LNCaP clone FGC (cell line): ENCODE measurements around the gene GPX7.

Experiments used
- DNase-seq: peaks from one replicate; pipeline ENCODE4 v3.0.0-alpha.2; 2011; ENCODE audit warnings: low read depth
- H3K4me3 ChIP-seq: 2 replicates; pipeline ENCODE4 v1.5.1; 2011; ENCODE audit warnings: mild to moderate bottlenecking, low read depth, low read length, control low read depth
- TF ChIP-seq, protein P1 (sequence below): IDR thresholded peaks from 2 replicates; pipeline ENCODE4 v1.5.1; 2012; ENCODE audit warnings: mild to moderate bottlenecking; ENCODE audit not compliant: control insufficient read depth, insufficient read depth; ENCODE audit errors: extremely low read depth

Gene GPX7

DNA sequence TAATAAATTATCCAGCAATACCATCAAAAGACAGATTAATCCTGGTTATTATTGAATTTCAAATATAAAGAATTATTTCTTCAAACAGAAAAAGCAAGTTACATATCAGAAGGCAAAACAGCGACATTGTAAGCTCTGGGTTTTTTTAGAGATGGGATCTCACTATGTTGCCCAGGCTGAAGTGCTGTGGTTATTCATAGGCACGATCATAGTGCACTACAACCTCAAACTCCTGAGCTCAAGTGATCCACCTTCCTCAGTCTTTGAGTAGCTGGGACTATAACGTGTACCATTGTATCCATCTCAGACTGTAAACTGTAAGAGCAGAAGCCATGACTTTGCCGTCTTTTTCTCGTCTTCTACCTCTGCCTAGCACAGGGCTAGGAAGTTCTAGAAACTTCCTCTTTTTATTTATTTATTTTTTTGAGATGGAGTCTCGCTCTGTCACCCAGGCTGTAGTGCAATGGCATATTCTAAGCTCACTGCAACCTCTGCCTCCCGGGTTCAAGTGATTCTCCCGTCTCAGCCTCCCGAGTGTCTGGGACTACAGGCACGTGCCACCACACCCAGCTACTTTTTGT lies 20.0 kb upstream of the GPX7 start:
- DNase-seq, result no peak
- TF ChIP-seq, protein P1, sequence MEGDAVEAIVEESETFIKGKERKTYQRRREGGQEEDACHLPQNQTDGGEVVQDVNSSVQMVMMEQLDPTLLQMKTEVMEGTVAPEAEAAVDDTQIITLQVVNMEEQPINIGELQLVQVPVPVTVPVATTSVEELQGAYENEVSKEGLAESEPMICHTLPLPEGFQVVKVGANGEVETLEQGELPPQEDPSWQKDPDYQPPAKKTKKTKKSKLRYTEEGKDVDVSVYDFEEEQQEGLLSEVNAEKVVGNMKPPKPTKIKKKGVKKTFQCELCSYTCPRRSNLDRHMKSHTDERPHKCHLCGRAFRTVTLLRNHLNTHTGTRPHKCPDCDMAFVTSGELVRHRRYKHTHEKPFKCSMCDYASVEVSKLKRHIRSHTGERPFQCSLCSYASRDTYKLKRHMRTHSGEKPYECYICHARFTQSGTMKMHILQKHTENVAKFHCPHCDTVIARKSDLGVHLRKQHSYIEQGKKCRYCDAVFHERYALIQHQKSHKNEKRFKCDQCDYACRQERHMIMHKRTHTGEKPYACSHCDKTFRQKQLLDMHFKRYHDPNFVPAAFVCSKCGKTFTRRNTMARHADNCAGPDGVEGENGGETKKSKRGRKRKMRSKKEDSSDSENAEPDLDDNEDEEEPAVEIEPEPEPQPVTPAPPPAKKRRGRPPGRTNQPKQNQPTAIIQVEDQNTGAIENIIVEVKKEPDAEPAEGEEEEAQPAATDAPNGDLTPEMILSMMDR, result no peak
- no peak overlapping the region for H3K4me3 ChIP-seq

DNA sequence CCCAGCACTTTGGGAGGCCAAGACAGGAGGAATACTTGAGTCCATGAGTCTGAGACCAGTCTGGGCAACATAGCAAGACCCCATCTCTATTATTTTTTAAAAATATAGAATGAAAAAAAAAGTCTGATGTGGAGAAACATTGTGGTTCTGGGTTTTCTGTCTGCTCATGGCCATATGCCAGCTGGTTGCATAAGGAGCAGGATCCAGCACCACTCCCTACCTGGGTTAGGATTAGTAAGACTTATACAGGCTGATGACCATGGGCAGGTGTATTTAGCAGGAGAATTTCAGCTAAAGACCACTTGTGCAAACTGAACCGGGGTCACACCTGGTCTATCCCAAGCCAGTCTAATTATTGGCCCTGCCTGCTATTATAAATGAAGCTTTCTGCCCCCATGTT lies 16.7 kb upstream of the GPX7 start:
- TF ChIP-seq, protein P1, result no peak

DNA sequence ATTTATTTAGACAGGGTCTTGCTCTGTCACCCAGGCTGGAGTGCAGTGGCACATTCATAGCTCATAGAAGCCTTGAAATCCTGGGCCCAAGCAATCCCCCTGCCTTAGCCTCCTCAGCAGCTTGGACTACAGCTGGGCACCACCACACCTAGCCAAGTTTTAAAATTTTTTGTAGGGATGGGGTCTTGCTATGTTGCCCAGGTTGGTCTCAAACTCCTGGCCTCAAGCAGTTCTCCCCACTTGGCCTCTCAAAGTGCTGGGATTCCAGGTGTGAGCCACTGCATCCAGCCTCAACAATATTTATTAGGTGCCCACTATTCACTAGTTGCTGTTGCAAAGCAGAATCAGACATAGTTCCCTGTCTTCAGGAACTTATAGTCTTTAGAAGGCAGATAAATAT lies 14.1 kb upstream of the GPX7 start:
- TF ChIP-seq, protein P1, result no peak

More for the DNA sequence above, 16.7 kb upstream of the GPX7 start:
- H3K4me3 ChIP-seq, result no peak overlapping the region
- DNase-seq, result no peak

DNA sequence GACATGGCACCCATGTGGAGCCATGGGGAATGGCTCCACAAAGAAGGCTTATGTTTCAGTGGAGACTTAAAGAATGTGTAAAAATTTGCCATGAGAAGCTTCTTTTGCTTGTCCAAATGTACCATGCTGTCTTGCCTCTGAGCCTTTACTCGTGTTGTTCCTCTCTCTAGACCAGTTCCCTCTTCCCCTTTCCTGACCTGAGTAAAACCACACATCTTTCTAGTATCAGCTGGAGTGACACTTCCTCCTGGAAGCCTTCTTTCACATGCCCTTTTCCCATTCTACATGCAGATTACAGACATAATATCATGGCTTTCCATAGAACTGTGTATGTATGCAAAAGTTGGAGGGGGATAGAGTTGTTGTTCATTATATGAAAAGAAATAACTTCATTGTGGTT lies 13.6 kb upstream of the GPX7 start:
- TF ChIP-seq, protein P1, result no peak
- H3K4me3 ChIP-seq, result no peak overlapping the region
- DNase-seq, result no peak

More for the DNA sequence above, 14.1 kb upstream of the GPX7 start:
- H3K4me3 ChIP-seq, result no peak overlapping the region
- DNase-seq, result no peak

DNA sequence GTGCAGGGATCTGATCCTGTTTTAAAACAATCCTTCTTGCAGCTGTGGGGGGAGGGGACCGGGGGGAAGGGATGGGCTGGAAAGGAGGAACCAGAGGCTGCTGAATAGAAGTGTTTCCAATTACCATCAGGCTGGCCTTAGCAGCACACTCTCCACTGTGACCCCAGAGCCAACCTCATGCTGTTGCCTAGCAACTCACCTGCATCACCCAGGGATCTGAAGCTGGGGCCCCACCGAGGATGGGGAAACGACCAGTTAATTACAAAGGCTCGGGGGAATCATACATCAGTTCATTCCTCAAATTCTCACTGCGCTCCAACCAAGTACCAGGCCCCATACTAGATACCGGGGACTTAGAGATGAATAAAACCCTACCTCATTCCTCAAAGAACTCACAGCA lies 11.9 kb upstream of the GPX7 start:
- DNase-seq, result no peak
- TF ChIP-seq, protein P1, result no peak

DNA sequence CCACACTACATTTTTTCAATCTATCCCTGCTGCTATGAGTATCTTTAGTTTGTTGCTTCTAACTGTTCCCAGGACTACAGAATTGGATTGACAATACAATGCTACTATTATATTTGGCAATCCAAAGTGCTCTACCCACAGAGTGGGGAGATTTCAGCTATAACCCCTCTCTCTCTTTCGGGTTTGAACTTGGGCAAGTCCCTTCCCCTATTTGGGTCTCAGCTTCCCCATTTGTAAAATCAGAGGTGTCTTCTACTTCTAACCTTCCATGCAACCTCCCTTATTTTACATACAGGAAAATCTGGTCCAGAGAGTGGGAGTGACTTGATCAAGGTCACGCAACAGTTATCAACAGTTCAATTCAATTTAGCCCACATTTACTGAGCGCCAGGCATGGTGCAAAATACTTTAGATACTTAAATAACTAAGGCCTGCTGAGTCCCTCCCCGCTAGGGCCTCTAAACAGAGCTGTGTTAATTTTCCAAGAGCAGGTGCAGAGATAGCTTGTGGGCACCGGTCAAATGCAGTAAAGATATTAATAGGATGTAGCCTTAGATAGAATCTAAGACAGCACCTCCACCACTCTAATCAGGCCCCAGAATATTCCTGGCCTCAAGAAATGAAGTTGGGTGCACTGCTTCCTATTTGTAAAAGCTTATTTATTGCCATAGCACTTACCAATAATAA lies 9.4 kb upstream of the GPX7 start:
- TF ChIP-seq, protein P1, result no peak
- H3K4me3 ChIP-seq, result no peak overlapping the region
- DNase-seq, result no peak

More for the DNA sequence above, 11.9 kb upstream of the GPX7 start:
- H3K4me3 ChIP-seq, result no peak overlapping the region

DNA sequence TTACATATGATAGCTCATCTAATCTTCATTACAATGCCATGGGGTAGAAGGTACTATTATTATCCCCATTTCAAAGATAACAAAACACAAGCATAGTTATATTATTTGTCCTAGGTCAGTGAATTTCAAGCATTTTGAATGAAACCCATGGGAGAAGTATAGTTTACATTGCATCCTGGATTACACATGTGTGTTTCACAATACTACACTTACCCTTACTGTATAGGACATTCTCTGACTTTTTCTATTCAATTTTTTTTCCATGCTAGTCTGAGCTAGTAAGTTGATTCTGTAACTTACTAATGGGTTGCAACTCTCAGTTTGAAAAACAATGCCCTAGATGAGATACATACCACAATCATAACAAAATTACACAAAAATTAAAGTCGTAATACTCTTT lies 8.7 kb upstream of the GPX7 start:
- no peak overlapping the region for H3K4me3 ChIP-seq
- no peak for DNase-seq
- TF ChIP-seq, protein P1, result no peak
